HG02610 (cell line): ENCODE data around the gene MYO10.
"Not testable (repeated sequence)": the region's sequence is repeated elsewhere in the genome, so short reads cannot be mapped to it uniquely, and the experiment has no call there.

Source experiments
- ATAC-seq: cut with Tn5 transposase; IDR thresholded peaks from one replicate; pipeline ENCODE4 v1.9.1; 2021; ENCODE audit warnings: mild to moderate bottlenecking, moderate library complexity; ENCODE audit not compliant: unreplicated experiment

MYO10 gene

GRCh38 chr5:16936150-16936988 is at the start of gene MYO10:
MYO10 (minus strand) TSS chr5:16936288; CDS start chr5:16935808, 480 bp downstream.
- no peak for ATAC-seq

GRCh38 chr5:16985304-16985703 is 49.2 kb upstream of the MYO10 start:
- not testable (repeated sequence) for ATAC-seq

DNA sequence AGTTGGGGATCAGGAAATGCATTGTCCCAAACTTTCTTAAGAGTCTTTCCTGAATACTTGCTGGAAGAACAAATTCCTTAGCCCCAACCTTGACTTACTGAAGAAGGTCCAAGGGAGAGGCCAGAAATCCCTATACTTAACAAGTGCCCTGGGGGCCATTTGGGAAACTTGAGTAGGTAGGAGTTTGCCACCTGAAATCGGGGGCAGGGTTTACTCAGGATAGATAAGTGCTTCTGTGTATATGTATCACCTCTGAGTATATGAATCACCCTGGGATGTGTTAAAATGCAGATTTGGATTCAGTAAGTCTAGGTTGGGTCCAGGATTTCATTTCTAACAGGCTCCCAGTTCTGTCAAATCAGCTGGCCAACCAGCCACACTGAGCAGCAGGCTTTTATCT is 47.9 kb upstream of the MYO10 start:
- no peak for ATAC-seq

DNA sequence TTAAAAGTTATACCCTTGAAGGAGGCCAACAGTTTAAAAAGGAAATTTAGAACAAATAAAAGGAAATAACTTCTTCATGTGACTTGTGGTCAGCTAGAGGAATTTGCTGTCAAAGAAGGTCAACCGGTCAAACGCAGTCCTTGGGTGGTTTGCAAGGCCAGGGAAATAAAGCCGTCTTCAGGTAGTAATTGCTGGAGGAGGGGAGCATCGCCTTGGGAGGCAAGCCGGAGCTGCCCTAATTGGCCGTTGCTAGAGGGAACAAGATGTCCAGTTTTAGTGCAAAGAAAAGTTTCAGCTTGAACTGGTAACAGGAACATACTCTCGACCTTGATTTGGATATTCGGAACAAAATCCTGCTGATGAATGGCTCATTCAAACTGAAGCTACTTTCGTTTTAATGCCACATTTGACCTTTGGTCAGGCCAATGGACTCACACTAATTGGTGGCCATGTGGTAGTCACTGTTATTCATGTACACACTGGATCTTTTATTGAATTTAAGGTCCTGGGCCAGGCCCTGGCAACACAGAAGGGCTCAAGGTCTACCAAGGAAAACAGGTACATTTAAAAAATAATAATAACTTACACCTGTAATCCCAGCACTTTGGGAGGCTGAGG is 47.0 kb upstream of the MYO10 start:
- no peak for ATAC-seq

DNA sequence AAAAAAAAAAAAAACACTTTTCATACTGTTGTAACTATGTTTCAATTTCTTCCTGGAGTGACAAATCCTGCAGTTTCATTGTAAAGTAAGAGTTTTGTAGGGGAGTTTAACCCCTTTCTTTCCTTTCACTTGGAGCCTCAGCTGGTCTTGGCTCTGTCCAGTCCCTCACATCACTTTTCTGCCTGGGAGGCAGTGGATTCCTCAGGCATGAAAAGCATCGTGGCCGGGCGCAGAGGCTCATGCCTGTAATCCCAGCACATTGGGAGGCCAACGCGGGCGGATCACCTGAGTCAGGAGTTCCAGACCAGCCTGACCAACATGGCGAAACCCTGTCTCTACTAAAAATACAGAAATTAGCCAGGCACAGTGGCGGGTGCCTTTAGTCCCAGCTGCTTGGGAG is 45.6 kb upstream of the MYO10 start:
- no peak for ATAC-seq

- ATAC-seq, result no peak
Observed at GRCh38 chr5:16980983-16981382, 44.9 kb upstream of the MYO10 start.

DNA sequence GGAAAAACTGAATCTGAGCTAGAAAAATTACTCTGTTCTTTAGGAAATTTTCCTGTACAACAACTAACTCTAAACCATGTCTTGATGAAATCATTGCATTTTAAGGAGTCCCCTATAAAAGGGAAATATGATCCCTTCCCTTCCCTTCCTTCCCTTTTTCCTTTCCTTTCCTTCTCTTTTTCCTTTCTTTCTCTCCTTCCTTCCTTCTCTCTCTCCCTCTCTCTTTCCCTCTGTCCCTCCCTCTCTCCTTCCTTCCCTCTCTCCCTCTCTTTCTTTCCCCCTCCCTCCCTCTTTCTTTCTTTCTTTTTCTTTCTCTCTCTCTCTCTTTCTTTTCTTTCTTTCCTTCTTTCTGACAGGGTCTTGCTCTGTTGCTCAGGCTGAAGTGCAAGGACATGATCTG is 42.2 kb upstream of the MYO10 start:
- no peak for ATAC-seq

DNA sequence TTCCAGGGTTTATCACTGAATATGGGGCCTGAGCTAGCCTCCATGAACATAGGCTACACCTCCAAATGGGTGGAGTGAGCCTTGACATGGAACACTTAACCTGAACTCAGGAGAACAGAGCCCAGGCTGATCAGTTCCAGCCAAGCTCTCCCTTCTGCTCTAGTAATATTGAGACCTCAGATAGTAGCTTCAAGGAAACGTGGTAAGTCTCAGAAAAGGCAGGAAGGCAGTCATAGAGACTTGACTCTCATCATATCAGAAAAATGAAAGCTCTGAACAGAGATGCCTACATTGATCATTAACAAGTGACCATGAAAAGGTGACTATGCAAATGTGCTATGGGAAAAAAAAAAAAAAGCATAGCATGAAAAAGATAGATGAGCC is 40.5 kb upstream of the MYO10 start:
- peak; percentile 74 for ATAC-seq

DNA sequence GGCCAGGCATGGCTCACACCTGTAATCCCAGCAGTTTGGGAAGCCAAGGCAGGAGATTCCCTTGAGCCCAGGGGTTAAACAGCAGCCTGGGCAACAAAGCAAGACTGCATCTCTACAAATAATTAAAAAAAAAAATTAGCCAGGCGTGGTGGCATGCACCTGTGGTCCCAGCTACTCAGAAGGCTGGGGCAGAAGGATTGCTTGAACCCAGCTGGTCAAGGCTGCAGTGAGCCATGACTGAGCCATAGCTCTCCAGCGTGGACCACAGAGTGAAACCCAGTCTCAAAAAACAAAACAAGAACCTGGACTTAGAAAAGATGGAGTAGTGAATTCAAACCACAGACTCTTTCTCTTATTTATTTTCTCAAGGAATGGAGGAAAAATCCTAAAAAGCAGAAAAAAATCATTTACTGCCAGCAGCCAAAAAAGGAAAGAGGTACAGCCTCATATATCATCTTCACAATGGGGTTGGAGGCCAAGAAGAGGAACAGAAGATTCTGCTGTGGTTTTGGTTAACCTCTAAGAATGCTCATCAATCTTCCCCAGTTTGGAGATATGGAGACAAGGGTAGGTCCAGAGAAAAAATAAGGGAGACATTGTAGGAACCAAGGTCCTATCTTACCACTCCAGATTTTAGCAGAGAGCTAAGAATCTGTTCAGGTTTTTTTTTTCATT is 40.0 kb upstream of the MYO10 start:
- ATAC-seq, result peak; percentile 62

- ATAC-seq, result no peak
Observed at GRCh38 chr5:16974981-16975380, 38.9 kb upstream of the MYO10 start.

GRCh38 chr5:16970826-16971225 is 34.7 kb upstream of the MYO10 start:
- ATAC-seq, result no peak

DNA sequence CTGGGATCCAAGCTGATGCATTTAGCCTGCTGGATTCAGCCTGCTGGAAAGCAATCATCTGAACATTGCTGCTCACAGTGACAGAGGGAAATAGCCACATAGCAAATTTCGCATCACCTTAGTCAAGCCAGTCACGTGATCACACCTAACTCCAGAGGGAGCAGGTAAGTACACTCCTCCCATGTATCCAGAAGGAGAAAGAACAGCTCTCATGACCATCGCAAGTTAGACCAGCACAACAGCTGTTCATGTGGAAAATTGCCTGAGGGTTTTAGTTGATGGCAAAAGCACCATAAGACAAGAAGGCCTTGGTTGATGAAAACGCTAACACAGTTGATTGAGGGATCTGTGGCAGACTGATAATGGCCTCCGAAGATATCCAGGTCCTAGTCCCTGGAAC is 34.2 kb upstream of the MYO10 start:
- ATAC-seq, result no peak

- no peak for ATAC-seq
Observed at GRCh38 chr5:16965581-16965980, 29.5 kb upstream of the MYO10 start.

DNA sequence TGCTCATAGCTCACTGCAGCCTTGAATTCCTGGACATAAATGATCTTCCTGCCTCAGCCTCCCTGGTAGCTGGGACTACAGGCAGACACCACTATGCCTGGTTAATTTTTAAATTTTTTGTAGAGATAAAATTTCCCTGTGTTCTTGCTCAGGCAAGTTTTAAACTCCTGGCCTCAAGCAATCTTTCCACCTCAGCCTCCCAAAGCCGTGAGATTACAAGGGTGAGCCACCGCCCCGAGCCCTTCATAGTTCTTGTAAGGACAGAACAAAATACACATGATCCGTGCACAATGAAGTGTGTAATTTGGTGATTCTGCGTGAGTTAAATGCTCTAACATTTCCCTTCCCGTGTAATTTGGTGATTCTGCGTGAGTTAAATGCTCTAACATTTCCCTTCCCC is 27.7 kb upstream of the MYO10 start:
- no peak for ATAC-seq

DNA sequence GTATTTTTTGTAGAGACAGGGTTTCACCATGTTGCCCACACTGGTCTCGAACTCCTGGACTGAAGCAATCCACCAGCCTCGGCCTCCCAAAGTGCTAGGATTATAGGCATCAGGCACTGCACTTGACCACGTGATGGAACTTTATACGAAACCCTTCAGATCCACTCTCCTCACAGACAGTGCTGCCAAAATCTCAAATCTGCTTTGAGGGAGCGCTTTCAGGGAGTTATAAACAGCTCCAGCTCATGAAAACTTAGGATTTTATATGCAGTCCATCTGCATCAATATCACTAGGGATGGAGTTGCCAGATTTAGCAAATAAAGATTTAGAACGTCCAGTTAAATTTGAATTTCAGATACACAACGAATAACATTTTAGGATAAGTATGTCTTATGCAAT is 25.0 kb upstream of the MYO10 start:
- no peak for ATAC-seq

DNA sequence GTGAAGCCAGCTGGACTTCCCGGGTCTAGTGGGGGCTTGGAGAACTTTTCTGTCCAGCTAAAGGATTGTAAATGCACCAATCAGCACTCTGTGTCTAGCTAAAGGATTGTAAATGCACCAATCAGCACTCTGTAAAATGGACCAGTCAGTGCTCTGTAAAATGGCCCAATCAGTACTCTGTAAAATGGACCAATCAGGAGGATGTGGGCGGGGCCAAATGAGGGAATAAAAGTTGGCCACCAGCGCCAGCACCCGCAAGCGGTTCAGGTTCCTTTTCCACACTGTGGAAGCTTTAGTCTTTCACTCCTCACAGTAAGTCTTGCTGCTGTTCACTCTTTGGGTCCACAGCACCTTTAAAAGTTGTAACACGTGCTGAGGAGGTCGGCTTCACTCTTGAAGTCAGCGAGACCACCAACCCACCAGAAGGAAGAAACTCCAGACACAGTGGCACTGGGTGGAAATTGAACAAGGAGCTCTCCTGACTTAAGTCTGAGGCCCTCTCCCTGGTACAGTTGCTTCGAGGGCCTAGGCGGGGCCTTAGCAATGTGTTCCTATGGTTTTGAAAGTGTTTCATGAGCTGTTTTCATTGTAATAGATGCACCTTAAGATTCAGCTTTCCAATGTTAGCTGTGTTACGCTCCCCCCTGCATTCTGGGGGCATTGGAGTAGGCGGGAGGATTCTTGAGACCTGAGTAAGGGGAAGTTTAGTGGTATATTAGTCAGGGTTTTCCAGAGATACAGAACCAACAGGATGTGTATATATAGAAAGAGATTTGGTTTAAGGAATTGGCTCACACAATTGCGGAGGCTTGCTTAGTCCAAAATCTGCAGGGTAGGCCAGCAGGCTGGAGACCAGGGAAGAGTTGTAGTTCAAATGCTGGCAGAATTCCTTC is 21.5 kb upstream of the MYO10 start:
- ATAC-seq, result no peak

DNA sequence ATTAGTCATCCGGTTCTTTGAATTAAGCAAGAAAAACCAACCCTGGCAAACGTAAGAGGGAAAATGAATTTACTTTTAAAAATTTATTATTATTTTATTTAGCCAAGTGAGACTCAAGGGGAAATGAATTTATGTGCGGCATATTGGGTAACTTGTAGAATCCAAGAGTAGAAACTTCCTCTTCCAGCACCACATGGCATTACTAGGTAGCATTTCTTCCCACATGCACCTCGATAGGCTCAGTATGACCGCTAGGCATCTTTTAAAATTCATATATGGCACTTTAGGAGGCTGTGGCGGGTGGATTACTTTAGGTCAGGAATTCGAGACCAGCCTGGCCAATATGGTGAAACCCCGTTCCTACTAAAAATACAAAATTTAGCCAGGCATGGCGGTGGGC is 17.6 kb upstream of the MYO10 start:
- ATAC-seq, result no peak

DNA sequence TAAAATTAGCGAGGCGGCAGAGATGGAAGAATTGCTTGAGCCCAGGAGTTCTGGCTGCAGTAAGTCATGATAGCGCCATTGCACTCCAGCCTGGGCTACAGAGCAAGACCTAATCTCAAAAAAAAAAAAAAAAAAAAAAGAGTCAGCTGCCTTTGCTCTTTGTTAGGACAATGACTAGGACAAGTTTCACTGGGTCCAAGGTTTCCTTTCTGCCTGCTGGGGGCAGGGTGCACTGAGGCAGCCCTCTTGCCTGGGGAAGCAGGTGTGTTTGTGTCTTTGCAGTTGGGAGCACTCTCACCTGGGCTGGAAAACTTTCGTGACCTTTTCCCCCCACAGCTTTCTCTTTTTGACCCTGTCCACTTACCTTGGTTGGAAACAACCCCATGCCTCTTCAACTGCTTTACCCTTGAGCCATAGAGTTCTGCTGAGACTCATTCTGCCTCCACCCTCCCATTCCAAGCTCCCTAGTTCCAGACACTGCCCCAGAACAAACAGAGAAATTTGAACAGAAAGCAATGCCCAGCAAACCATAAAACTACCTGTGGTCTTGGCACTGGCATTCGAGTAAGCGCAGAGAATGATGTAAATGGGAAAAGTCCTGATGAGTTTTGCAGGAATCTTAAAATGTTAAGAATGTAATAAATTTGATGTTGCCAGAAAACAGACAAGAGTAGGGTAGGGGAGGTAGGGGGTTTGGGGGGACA is 17.0 kb upstream of the MYO10 start:
- no peak for ATAC-seq

GRCh38 chr5:16946725-16947124 is 10.6 kb upstream of the MYO10 start:
- no peak for ATAC-seq

GRCh38 chr5:16944816-16945562 is 8.9 kb upstream of the MYO10 start:
- ATAC-seq, result no peak
